ENCODE results near the gene RNF144A.
"Not testable (repeated sequence)": the region's sequence is repeated elsewhere in the genome, so short reads cannot be mapped to it uniquely, and the experiment has no call there.

The RNF144A gene

GRCh38 chr2:6973895-6974545, 56.8 kb downstream of the RNF144A start:
- no peak for DNase-seq (ENCODE audit: low spot score)

GRCh38 chr2:6975988-6976387, 58.8 kb downstream of the RNF144A start:
- DNase-seq (ENCODE audit: low spot score): peak; percentile 8

GRCh38 chr2:6977113-6977741, 60.0 kb downstream of the RNF144A start:
- no peak for DNase-seq (ENCODE audit: low spot score)

- no peak for DNase-seq (ENCODE audit: low spot score)
These were observed 60.6 kb downstream of the RNF144A start for GRCh38 chr2:6977786-6978185.

GRCh38 chr2:6978991-6979390, 61.8 kb downstream of the RNF144A start:
- no peak for DNase-seq (ENCODE audit: low spot score)

GRCh38 chr2:6982449-6982848, 65.2 kb downstream of the RNF144A start:
- DNase-seq (ENCODE audit: low spot score): no peak

GRCh38 chr2:6982934-6983589, 65.8 kb downstream of the RNF144A start:
- no peak for DNase-seq (ENCODE audit: low spot score)

GRCh38 chr2:6986301-6986911, 69.2 kb downstream of the RNF144A start:
- DNase-seq (ENCODE audit: low spot score): no peak

- DNase-seq (ENCODE audit: low spot score): no peak
These were observed 69.7 kb downstream of the RNF144A start for GRCh38 chr2:6986912-6987361.

- DNase-seq (ENCODE audit: low spot score): no peak
These were observed 73.7 kb downstream of the RNF144A start for GRCh38 chr2:6990871-6991270.

- DNase-seq (ENCODE audit: low spot score): no peak
These were observed 75.6 kb downstream of the RNF144A start for GRCh38 chr2:6992794-6993228.

GRCh38 chr2:6993229-6993640, 76.0 kb downstream of the RNF144A start:
- no peak for DNase-seq (ENCODE audit: low spot score)

- DNase-seq (ENCODE audit: low spot score): no peak
These were observed 76.7 kb downstream of the RNF144A start for GRCh38 chr2:6993936-6994335.

- DNase-seq (ENCODE audit: low spot score): no peak
These were observed 77.4 kb downstream of the RNF144A start for GRCh38 chr2:6994536-6995128.

GRCh38 chr2:6995391-6996097, 78.3 kb downstream of the RNF144A start:
- no peak for DNase-seq (ENCODE audit: low spot score)

- no peak for DNase-seq (ENCODE audit: low spot score)
These were observed 82.1 kb downstream of the RNF144A start for GRCh38 chr2:6999211-6999877.

GRCh38 chr2:7001395-7001794, 84.2 kb downstream of the RNF144A start:
- DNase-seq (ENCODE audit: low spot score): not testable (repeated sequence)

GRCh38 chr2:7003895-7004294, 86.7 kb downstream of the RNF144A start:
- no peak for DNase-seq (ENCODE audit: low spot score)

GRCh38 chr2:7004636-7005035, 87.4 kb downstream of the RNF144A start:
- no peak for DNase-seq (ENCODE audit: low spot score)

GRCh38 chr2:7007488-7007845, 90.3 kb downstream of the RNF144A start:
- no peak for DNase-seq (ENCODE audit: low spot score)
